RWPE2 (cell line): ENCODE data around the gene AGO3.
A peak's percentile ranks its signal among the peaks of the same experiment; 100 is the strongest.

Source experiments
- ATAC-seq: fragments of 200-7000 bp; cut with Tn5 transposase; 3 replicates; pipeline ENCODE4 v1.9.1; 2021; ENCODE audit warnings: low read depth
- DNase-seq: peaks from one replicate; pipeline ENCODE4 v3.0.0-alpha.2; 2020; ENCODE audit warnings: low spot score
- H3K27ac ChIP-seq: fragments of 450-650 bp; 2 replicates; pipeline ENCODE4 v1.5.1; 2017; ENCODE audit warnings: mild to moderate bottlenecking; ENCODE audit not compliant: poor library complexity, severe bottlenecking
- H3K27me3 ChIP-seq: fragments of 250-450 bp; sonication (Bioruptor Pico); 2 replicates; pipeline ENCODE4 v1.5.1; 2021; ENCODE audit warnings: mild to moderate bottlenecking, moderate library complexity; ENCODE audit not compliant: insufficient read depth, poor library complexity, severe bottlenecking
- H3K36me3 ChIP-seq: fragments of 250-450 bp; sonication (Bioruptor Pico); 2 replicates; pipeline ENCODE4 v1.5.1; 2020; ENCODE audit warnings: low read depth, mild to moderate bottlenecking, moderate library complexity
- H3K4me1 ChIP-seq: fragments of 250-450 bp; sonication (Bioruptor Pico); 2 replicates; pipeline ENCODE4 v1.5.1; 2021; ENCODE audit warnings: mild to moderate bottlenecking, moderate library complexity; ENCODE audit not compliant: insufficient read depth, poor library complexity, severe bottlenecking
- H3K4me3 ChIP-seq: fragments of 250-450 bp; sonication (Bioruptor Pico); 2 replicates; pipeline ENCODE4 v1.5.1; 2021; ENCODE audit warnings: mild to moderate bottlenecking, moderate library complexity; ENCODE audit not compliant: severe bottlenecking
- H3K9me3 ChIP-seq: fragments of 250-450 bp; sonication (Bioruptor Pico); 2 replicates; pipeline ENCODE4 v1.5.1; 2021; ENCODE audit warnings: mild to moderate bottlenecking, moderate library complexity; ENCODE audit not compliant: severe bottlenecking
- CTCF ChIP-seq: fragments of 450-650 bp; IDR thresholded peaks from one replicate; pipeline ENCODE4 v1.5.1; 2017; ENCODE audit warnings: mild to moderate bottlenecking, moderate library complexity; ENCODE audit not compliant: poor library complexity, severe bottlenecking

The AGO3 gene

GRCh38 chr1:36095760-36096405 lies 165.0 kb downstream of the AGO3 start:
- Histone ChIP-seq H3K4me3 (no peak overlapping the region), H3K4me1 (no peaks in the 10 kb centered on the region), H3K9me3 (no peaks in the 10 kb centered on the region), H3K36me3 (peaks cover 39% of the 10 kb centered on the region), H3K27ac (no peak overlapping the region), H3K27me3 (no peaks in the 10 kb centered on the region)
- TF ChIP-seq CTCF, result no peak
- no peak for DNase-seq
- no peak for ATAC-seq

- Histone ChIP-seq H3K9me3 (no peaks in the 10 kb centered on the region), H3K36me3 (peaks cover 31% of the 10 kb centered on the region), H3K27ac (no peak overlapping the region), H3K4me3 (no peak overlapping the region), H3K4me1 (no peaks in the 10 kb centered on the region), H3K27me3 (no peaks in the 10 kb centered on the region)
- peak; percentile 48 for ATAC-seq
- TF ChIP-seq CTCF, result peak; percentile 31
- DNase-seq, result no peak
Measured at GRCh38 chr1:36096500-36097432, 165.9 kb downstream of the AGO3 start.

GRCh38 chr1:36097693-36098585 lies 167.0 kb downstream of the AGO3 start:
- ATAC-seq, result no peak

DNA sequence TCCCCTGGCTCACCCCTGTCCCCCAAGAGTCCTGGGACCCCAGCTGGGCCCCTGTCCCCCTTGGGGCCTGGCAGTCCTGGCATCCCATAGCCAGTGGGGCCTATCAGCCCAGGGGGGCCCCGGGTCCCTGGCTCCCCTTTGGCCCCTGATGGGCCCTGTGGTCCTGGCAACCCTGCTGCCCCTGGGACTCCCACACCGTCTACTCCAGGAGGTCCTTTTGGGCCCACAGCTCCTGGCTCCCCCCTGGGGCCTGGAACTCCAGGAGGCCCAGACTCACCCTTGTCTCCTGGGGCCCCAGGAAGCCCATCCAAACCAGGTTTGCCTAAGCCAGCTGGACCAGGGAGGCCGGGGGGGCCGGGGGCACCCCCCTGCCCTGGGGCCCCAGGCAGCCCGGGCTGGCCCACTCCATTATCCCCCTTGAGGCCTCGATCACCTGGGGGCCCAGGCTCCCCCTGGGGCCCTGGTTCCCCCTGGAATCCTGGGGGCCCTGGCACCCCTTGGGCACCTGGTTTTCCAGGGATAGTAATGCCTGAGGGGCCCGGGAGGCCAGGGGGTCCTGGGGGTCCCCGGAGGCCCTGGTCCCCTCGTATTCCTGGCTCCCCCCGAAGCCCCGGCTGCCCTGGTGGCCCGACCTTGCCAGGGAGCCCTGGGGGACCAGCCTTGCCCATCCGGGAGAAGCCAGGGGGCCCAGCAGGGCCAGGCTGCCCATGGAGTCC lies 167.9 kb downstream of the AGO3 start:
- Histone ChIP-seq H3K27ac (no peak overlapping the region), H3K4me3 (no peak overlapping the region), H3K4me1 (no peaks in the 10 kb centered on the region), H3K36me3 (peaks cover 10% of the 10 kb centered on the region), H3K27me3 (no peaks in the 10 kb centered on the region), H3K9me3 (no peaks in the 10 kb centered on the region)
- no peak for DNase-seq
- TF ChIP-seq CTCF, result no peak
- ATAC-seq, result no peak

More at GRCh38 chr1:36097693-36098585, 167.0 kb downstream of the AGO3 start:
- TF ChIP-seq CTCF, result no peak
- no peak overlapping the region for H3K27ac ChIP-seq
- no peak for DNase-seq
- H3K9me3 ChIP-seq, result no peaks in the 10 kb centered on the region
- no peak overlapping the region for H3K4me3 ChIP-seq
- H3K27me3 ChIP-seq, result no peaks in the 10 kb centered on the region
- H3K36me3 ChIP-seq, result peaks cover 19% of the 10 kb centered on the region
- no peaks in the 10 kb centered on the region for H3K4me1 ChIP-seq
